HL-60/S4 treated with phorbol 12-myristate 13-acetate at 8.2 ng/mL for 4 days and 3 days (cell line): ENCODE measurements around the gene PKP3.
"Not testable (repeated sequence)": the region's sequence is repeated elsewhere in the genome, so short reads cannot be mapped to it uniquely, and the experiment has no call there.

ENCODE experiments used
- in situ Hi-C: fragments of 300-500 bp; cut with MboI; formaldehyde crosslinking; loops from 2 replicates; pipeline ENCODE4 v1.15.0; 2022; ENCODE audit warnings: low sequenced_read_pairs

PKP3 gene

GRCh38 chr11:408154-409007 is 14.4 kb downstream of the PKP3 start:
- in situ Hi-C loops, result no loop called here

- in situ Hi-C loops, result no loop called here
Observed at GRCh38 chr11:409008-409599, 15.1 kb downstream of the PKP3 start.

- in situ Hi-C loops, result no loop called here
Observed at GRCh38 chr11:409600-410483, 15.8 kb downstream of the PKP3 start.

DNA sequence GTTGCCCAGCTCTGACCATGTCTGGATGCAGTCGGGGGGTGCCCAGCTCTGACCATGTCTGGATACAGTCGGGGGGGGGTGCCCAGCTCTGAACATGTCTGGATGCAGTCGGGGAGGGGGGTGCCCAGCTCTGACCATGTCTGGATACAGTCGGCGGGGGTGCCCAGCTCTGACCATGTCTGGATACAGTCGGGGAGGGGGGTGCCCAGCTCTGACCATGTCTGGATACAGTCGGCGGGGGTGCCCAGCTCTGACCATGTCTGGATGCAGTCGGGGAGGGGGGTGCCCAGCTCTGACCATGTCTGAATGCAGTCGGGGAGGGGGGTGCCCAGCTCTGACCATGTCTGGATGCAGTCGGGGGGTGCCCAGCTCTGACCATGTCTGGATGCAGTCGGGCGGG is 16.7 kb downstream of the PKP3 start:
- in situ Hi-C loops, result not testable (repeated sequence)

DNA sequence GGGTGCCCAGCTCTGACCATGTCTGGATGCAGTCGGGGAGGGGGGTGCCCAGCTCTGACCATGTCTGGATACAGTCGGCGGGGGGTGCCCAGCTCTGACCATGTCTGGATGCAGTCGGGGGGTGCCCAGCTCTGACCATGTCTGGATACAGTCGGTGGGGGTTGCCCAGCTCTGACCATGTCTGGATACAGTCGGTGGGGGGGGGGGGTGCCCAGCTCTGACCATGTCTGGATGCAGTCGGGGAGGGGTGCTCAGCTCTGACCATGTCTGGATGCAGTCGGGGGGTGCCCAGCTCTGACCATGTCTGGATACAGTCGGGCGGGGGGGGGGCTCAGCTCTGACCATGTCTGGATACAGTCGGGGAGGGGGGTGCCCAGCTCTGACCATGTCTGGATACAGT is 17.5 kb downstream of the PKP3 start:
- in situ Hi-C loops, result not testable (repeated sequence)

DNA sequence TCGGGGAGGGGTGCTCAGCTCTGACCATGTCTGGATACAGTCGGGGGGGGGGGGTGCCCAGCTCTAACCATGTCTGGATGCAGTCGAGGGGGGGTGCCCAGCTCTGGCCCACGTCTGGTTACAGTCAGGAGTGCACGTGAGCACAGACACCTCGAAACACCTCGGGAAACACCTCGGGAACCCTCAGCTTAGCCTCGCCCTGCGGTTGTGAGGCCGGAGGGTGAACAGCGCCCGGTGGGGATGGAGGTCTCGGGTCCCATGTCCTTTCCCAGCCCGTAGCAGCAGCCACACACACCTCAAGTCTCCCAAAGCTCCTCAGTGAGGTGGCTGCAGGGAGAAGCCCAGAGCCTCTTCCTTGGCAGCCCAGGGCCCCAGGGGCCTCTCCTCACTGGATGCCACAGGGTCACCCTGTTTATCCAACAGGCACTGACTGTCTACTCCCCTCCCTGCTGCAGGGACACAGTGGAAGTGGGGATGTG is 18.7 kb downstream of the PKP3 start:
- in situ Hi-C loops, result no loop called here

GRCh38 chr11:413120-414081 is 19.4 kb downstream of the PKP3 start:
- in situ Hi-C loops, result no loop called here

- in situ Hi-C loops, result no loop called here
Observed at GRCh38 chr11:414318-414857, 20.4 kb downstream of the PKP3 start.

DNA sequence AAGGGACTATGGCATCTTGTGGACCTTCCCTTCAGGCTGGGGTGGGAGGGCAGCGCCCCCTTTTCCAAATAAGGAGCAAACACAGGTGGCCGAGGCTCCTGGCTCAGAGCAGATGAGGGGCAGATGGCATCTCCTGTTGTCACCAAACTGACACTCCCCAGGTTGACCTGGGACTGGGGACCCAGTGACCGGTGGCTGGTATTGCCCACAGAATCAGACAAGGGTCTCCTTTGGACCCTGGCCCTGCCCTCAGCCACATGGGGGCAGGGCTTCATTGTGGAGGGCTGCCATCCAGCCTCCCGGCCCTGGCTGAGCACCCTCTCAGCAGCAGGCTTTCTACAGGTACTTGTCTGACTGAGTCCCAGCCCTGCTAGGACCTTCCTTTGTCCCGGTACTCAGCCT is 21.6 kb downstream of the PKP3 start:
- in situ Hi-C loops, result no loop called here

GRCh38 chr11:416051-416756 is 22.2 kb downstream of the PKP3 start:
- in situ Hi-C loops, result no loop called here

GRCh38 chr11:416757-417621 is 23.0 kb downstream of the PKP3 start:
- in situ Hi-C loops, result no loop called here

DNA sequence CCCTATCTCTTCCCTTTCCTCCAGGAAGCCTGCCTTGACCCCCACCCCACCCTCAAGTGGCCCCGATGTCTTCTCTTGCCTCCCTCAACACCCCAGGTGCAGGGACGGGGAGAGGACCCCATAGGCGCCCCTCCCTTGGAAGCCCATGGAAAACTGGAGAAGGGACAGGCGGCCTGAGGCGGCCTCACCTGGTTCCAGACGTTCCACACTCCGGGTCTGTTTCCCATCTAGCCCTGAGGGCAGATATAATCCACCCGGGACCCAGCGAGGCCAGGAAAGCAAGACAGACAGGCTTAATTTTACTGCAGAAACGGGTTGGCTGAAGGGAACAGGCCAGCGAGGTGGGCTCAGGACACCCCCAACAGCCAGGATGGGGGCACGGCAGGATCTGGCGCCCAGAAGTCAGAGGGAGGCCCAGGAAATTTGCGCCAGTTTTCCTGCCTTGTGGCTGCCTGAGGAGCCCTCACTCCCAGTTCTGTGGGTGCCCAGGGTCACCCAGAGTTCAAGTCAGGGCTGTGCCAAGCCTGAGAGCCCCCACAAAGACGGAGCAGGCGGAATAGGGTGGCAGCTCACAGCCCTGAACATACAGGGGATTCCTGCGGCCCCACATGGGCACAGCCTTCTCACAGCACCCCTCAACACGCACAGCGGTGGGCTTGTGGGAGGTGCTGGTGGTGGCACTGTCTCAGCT is 23.8 kb downstream of the PKP3 start:
- in situ Hi-C loops, result no loop called here

DNA sequence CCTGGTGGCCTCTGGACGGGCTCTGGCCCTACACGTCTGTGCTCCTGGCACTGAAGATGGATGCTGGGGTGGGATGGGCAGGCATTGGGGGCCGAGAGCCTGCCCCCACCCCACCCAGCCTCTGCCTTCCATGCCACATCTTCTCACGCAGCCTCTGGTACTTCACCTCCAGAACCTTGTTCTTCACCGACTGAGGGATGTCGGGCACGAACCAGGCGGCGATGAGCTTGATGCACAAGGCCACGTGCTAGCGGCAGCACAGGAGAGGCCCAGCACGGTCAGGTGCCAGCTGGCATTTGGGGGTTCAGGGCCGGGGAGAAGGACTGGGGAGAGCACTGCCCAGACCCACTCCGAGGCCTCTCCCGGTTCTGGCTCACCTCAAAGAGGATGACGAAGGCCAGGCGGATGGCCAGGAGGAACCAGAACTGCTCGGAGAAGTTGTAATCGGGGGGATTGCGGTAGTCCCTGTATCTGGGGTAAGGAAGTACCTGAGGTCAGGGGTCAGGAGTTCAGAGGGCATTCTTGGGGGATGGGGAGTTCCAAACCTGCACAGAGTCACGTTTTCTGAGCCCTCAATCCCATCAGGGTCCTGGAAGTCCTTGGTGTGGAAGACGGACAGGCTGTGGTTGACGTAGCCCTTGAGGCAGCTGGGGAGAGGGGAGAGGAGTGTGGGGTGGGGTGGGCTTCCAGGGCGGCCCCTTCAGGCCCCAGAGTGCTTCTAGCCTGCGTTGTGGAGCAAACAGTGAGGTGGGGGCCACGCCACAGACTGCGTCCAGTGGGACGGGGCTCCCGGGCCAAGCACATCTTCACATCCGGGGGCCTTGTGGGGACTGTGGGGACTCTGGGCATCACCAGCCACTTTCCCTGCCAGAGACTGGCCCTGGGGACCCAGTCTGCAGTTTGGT is 24.6 kb downstream of the PKP3 start:
- in situ Hi-C loops, result no loop called here

- in situ Hi-C loops, result no loop called here
Observed at GRCh38 chr11:419248-420005, 25.4 kb downstream of the PKP3 start.

GRCh38 chr11:420054-420910 is 26.3 kb downstream of the PKP3 start:
- in situ Hi-C loops, result no loop called here
